Esophagus muscularis mucosa (tissue), 4 donors: Measurements from ENCODE around the gene SELENON.

Source experiments
- EP300 ChIP-seq: sonication (generic); formaldehyde crosslinking; IDR thresholded peaks from one replicate; pipeline ENCODE4 v1.6.1; 2017; ENCODE audit warnings: antibody characterized with exemption
- POLR2A ChIP-seq: fragments of 450-650 bp; IDR thresholded peaks from one replicate; pipeline ENCODE4 v1.6.1; 2017; ENCODE audit warnings: antibody characterized with exemption, moderate library complexity, mild to moderate bottlenecking, low read depth
- POLR2AphosphoS5 ChIP-seq, 2 donors: sonication (generic); formaldehyde crosslinking; IDR thresholded peaks; one replicate each; pipeline ENCODE4 v1.6.1; 2017; ENCODE audit warnings: antibody characterized with exemption in 2 of 2
- TF ChIP-seq, protein P1 (sequence below), 3 experiments: fragments of 200-600 bp in 2 of 3; fragments of 450-650 bp in 1 of 3; sonication (generic) in 2 of 3; IDR thresholded peaks; one replicate each; pipeline ENCODE4 v1.5.1; 2017 to 2019; ENCODE audit warnings: antibody characterized with exemption in 3 of 3, mild to moderate bottlenecking in 2 of 3, moderate library complexity in 1 of 3

DNA sequence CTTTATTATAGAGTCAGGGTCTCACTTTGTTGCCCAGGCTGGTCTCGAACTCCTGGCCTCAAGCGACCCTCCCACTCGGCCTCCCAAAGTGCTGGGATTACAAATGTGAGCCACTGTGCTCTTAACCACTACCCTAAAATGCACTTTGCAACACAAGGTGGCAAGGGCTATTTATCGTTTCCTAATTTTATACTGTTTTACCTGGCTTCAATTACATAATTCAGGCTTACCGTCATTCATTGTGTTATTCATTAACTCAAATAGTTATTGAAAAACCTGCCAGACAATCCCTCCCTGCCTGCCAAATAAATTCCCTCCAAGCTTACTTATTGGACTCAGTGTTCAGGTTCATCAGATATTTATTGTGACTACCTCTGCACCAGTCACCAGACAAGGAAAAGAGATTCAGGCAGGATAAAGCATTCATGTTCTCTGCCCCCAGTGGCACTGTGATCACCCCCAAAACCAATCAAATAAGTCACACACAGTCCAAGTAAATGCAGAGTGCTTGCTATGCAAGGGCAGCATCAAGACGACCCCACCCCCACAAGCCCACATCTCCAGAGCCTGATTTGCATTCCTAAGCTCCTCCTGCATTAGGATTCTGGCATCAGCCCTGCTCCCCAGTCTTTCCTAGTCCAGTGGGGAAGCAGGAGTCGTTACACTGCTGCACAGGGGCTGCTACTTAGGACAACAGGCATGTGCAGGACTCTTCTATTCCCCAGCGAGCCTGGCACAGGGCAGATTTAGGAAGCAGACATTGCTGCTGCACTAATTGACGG lies 67.4 kb downstream of the SELENON start:
- TF ChIP-seq POLR2A (no peak), EP300 (no peak), POLR2AphosphoS5 (IDR thresholded peaks at IDR 0.05) (no peak)
- TF ChIP-seq, protein P1, sequence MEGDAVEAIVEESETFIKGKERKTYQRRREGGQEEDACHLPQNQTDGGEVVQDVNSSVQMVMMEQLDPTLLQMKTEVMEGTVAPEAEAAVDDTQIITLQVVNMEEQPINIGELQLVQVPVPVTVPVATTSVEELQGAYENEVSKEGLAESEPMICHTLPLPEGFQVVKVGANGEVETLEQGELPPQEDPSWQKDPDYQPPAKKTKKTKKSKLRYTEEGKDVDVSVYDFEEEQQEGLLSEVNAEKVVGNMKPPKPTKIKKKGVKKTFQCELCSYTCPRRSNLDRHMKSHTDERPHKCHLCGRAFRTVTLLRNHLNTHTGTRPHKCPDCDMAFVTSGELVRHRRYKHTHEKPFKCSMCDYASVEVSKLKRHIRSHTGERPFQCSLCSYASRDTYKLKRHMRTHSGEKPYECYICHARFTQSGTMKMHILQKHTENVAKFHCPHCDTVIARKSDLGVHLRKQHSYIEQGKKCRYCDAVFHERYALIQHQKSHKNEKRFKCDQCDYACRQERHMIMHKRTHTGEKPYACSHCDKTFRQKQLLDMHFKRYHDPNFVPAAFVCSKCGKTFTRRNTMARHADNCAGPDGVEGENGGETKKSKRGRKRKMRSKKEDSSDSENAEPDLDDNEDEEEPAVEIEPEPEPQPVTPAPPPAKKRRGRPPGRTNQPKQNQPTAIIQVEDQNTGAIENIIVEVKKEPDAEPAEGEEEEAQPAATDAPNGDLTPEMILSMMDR (IDR thresholded peaks at IDR 0.05): no peak
